ENCODE data around the gene RNF115. TPM values are rescaled to one million over a fixed set of nuclear protein-coding genes. Genes with fewer than 3 reads are reported as not detected.
"Not testable (repeated sequence)": the region's sequence is repeated elsewhere in the genome, so short reads cannot be mapped to it uniquely, and the experiment has no call there.

The RNF115 gene
- total RNA-seq, 2 experiments from 2014 or later = 14.6 to 18.0 TPM

DNA sequence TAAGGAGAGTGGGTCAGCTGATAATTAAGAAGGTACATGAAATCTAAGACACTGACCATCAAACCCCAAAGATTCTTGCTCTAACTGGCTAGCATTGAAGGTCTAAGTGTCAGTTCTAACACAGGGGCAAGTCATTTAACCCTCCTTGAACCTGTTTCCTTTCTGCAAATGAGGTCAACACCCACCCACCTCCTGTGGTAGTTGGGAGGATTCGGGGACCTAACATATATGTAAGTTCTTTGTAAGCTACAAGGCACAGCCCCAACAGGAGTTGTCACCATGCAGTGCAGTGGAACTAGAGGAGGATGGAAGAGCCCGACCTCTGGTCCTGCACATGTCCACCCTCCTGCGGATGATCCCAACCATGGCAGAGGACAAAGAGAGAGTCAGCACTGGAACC is 23.9 kb upstream of the RNF115 start:
- H3K4me1 Mint-ChIP-seq = peaks cover 9% of the 10 kb centered on the region
- CTCF ChIA-PET = interaction anchor here (0.7 to 9.9 kb wide), 10 partner anchors 9 to 165 kb away, joined by 3 to 229 read pairs (median 66); partner anchors contain the start of genes ITGA10, PEX11B, PIAS3 and POLR3C
- no peak overlapping the region for H3K27ac Mint-ChIP-seq
- no peaks in the 10 kb centered on the region for H3K27me3 Mint-ChIP-seq
- no peak for DNase-seq
- peaks cover 6% of the 10 kb centered on the region for H3K36me3 Mint-ChIP-seq
- no peaks in the 10 kb centered on the region for H3K9me3 Mint-ChIP-seq (ENCODE audit: low read depth)
- no peak overlapping the region for H3K4me3 Mint-ChIP-seq
- no peak for ATAC-seq

DNA sequence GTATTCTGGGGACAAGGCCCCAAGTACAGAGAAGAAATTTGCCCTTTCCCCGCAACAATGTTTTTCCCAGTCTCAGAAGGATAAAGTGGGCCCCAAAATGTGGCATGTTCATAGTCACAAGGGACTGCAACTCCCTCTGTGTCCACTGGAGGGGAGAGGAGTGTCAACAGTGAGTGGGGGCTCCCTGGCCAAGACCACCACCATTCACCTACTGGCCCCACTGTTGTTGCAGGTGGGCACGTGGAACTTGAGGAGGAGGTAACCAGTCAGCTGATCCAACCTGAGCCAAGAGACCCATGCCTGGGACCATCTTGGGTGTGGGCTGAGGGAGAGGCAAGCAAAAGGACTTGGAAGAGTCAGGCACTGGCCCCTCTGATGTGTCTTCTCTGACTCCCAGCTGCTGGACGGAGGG is 22.3 kb upstream of the RNF115 start:
- no peak overlapping the region for H3K4me3 Mint-ChIP-seq

DNA sequence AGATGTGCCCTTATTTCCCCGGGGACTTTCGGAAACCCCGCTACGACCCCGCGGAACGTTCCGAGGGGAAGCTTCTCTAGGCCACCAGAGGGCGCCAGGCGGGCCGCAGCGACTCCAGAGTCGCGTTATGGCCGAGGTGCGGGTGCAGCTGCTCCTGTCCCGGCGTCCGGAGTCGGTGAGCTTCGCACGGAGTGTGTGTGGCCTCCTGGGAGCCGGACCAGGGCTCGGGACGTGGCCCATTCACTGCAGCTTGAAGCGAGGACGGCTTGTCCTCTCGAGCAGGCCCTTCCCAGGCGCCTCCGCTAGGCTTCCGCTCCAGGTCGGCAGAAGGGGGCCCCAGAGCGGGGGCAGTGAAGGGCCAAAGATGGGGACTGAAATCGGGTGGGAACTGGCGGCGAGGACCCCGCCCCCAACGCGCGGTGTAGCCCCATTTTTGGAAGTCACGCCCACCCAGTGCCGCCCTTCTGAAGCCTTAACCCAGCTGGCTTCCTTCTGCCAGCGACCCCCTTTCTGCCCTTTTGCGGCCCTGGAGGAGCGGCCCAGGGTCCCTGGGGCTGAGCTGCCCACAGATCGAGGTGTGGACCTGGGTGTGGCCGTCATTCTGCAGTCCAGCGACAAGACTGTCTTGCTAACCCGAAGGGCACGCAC is 21.7 kb upstream of the RNF115 start, which contains the start of gene NUDT17:
TSS of gene NUDT17 (plus strand) at position 117 of the 648 bp plus-strand sequence. CDS start at position 128, 11 bp downstream.
- no peaks in the 10 kb centered on the region for H3K27me3 Mint-ChIP-seq
- H3K4me1 Mint-ChIP-seq = peaks cover 9% of the 10 kb centered on the region
- H3K36me3 Mint-ChIP-seq = peaks cover 18% of the 10 kb centered on the region
- peak; percentile 84 for DNase-seq
- CTCF ChIA-PET = interaction anchor here (0.7 to 9.9 kb wide), 43 partner anchors 11 to 194 kb away, joined by 3 to 229 read pairs (median 5); partner anchors contain the start of genes ANKRD34A, ANKRD35, ITGA10 and PEX11B
- ATAC-seq = peak; percentile 87
- no peak within 1 kb of the TSS for H3K4me3 Mint-ChIP-seq
- H3K27ac Mint-ChIP-seq = no peak within 1 kb of the TSS
- no peaks in the 10 kb centered on the region for H3K9me3 Mint-ChIP-seq (ENCODE audit: low read depth)

More for the DNA sequence above, 22.3 kb upstream of the RNF115 start:
- ATAC-seq (peak; percentile 57), DNase-seq (peak; percentile 60)
- Mint-ChIP-seq H3K9me3 (ENCODE audit: low read depth) (no peaks in the 10 kb centered on the region), H3K36me3 (peaks cover 16% of the 10 kb centered on the region), H3K27ac (no peak overlapping the region), H3K4me1 (peaks cover 9% of the 10 kb centered on the region), H3K27me3 (no peaks in the 10 kb centered on the region)
- CTCF ChIA-PET = interaction anchor here (1.0 to 9.9 kb wide), 29 partner anchors 11 to 187 kb away, joined by 3 to 229 read pairs (median 7); partner anchors contain the start of genes ANKRD34A, ANKRD35, ITGA10 and PEX11B

DNA sequence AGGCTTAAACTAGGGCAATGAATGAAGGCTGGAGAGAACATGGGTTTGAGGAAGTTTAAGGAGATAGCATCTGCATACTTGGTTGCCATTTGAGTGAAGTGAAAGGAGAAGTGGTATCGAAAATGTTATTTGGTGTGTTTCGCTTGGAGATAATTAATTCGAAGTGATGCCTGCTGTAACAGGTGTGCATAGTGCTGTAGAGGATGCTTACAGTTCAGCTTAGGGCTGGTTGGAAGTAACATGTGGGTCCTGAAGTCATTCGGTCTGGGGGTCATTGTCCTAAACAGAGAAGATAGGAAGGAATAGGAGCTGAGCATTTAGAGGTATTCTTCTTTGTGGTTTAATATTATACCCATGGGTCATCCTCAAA is 21.2 kb upstream of the RNF115 start:
- no peak for DNase-seq
- no peak overlapping the region for H3K4me3 Mint-ChIP-seq
- no peak overlapping the region for H3K27ac Mint-ChIP-seq
- no peaks in the 10 kb centered on the region for H3K27me3 Mint-ChIP-seq
- peak; percentile 61 for ATAC-seq
- H3K9me3 Mint-ChIP-seq (ENCODE audit: low read depth) = no peaks in the 10 kb centered on the region
- CTCF ChIA-PET = interaction anchor here (0.6 to 9.9 kb wide), 43 partner anchors 10 to 194 kb away, joined by 3 to 229 read pairs (median 5); partner anchors contain the start of genes ANKRD34A, ANKRD35, ITGA10 and PEX11B
- peaks cover 9% of the 10 kb centered on the region for H3K4me1 Mint-ChIP-seq
- peaks cover 20% of the 10 kb centered on the region for H3K36me3 Mint-ChIP-seq

DNA sequence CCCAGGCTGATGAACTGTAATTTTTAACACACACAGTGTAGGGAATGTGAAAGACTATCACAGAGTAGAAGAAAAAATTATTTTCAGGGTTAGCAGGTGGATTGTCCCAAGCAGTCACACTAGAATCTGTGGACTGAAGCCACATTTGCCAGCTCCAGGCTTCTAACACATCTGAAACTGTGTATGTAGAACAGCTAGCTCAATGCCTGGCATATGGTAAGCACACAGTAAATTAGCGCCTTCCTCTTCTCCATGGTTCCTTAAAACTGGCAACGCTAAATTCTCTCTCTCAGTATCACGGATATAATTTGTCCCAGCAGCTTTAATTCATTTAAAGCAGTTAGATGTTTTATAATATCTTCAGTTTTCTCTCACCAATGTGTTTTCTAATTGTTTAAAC is 19.1 kb upstream of the RNF115 start:
- Mint-ChIP-seq H3K36me3 (peaks cover 29% of the 10 kb centered on the region), H3K27me3 (no peaks in the 10 kb centered on the region), H3K4me3 (no peak overlapping the region), H3K27ac (no peak overlapping the region), H3K9me3 (ENCODE audit: low read depth) (no peaks in the 10 kb centered on the region), H3K4me1 (peaks cover 9% of the 10 kb centered on the region)
- no peak for DNase-seq
- CTCF ChIA-PET = interaction anchor here (2.8 to 9.9 kb wide), 6 partner anchors 17 to 191 kb away, joined by 18 to 229 read pairs (median 126); partner anchors contain the start of genes ITGA10, PEX11B, PIAS3 and POLR3C
- no peak for ATAC-seq

DNA sequence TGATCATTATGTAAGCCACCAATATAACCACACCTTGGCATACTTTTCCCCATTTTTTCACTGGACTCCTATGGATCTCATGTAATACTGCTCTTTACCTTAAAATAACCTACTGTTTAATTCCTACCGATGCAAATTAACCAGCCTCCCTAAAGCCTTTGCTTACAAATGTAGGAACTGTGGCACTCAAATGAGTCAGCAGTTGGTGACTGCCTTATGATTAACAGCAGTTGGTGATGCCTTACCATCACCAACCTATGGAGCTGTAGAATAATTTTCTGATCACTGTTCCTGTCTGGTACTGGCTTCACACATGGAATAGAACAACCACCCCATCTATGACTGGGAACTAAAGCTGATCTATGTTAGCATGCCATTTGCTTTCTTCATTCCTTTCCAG is 13.8 kb upstream of the RNF115 start:
- DNase-seq (no peak), ATAC-seq (no peak)
- no peaks in the 10 kb centered on the region for H3K27me3 Mint-ChIP-seq
- CTCF ChIA-PET = interaction anchor here (0.9 to 6.6 kb wide), 3 partner anchors 8 to 13 kb away, joined by 3 to 61 read pairs (median 3); partner anchors contain the start of gene NUDT17
- no peak overlapping the region for H3K27ac Mint-ChIP-seq
- no peaks in the 10 kb centered on the region for H3K4me1 Mint-ChIP-seq
- H3K4me3 Mint-ChIP-seq = no peak overlapping the region
- H3K9me3 Mint-ChIP-seq (ENCODE audit: low read depth) = no peaks in the 10 kb centered on the region
- peaks cover 59% of the 10 kb centered on the region for H3K36me3 Mint-ChIP-seq

DNA sequence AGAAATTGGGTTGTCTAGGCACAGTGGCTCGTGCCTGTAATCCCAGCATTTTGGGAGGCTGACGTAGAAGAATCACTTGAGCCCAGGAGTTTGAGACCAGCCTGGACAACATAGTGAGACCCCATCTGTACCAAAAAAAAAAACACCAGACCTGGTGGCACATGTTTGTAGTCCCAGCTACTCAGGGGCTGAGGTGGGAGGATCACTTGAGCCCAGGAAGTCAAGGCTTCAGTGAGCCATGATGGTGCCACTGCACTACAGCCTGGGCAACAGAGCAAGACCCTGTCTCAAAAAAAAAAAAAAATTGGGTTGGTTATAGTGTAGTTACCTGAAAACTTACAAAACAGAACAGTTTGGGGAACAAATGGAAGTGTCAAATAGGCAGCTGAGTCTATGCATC is 6.9 kb upstream of the RNF115 start:
- CTCF ChIA-PET = interaction anchor here (0.7 to 2.0 kb wide), 3 partner anchors 15 to 57 kb away, joined by 3 to 8 read pairs (median 4); partner anchors contain the start of gene NUDT17

DNA sequence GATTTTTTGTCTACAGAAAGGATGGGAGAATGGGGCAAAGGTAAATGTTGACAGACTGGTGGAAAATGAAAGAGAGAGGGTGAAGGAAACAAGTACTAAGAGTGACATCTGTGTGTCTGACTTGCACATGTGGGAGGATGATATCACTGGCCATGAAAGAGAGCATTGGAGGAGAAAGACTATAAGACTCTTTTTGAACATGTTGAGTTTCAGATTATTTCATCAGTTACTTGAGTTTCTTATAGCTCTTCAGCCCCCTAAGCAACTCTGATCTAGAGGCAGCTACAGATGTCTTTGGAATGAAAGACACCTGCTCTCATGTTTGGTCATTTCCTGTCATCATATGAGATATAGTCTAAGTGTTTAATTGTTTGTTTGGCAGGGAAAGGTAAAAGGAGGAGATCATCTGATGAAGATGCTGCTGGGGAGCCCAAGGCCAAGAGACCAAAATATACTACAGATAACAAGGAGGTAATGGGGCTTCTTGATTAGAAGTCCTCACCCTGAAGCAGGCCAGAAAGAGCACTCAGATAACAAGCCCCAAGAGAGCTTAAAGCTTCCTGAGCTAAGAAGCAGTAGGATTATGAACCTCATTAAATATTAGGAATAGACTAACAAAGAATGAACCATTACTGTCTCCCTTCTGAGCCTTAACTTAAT is 4.6 kb upstream of the RNF115 start:
- Mint-ChIP-seq H3K36me3 (peaks cover 59% of the 10 kb centered on the region), H3K4me1 (peaks cover 32% of the 10 kb centered on the region), H3K4me3 (no peak overlapping the region), H3K9me3 (ENCODE audit: low read depth) (no peaks in the 10 kb centered on the region), H3K27me3 (no peaks in the 10 kb centered on the region), H3K27ac (peak overlapping the region; percentile 22)
- DNase-seq (no peak), ATAC-seq (no peak)
- CTCF ChIA-PET = interaction anchor here (6.3 kb wide), 1 partner anchor 17 kb away, joined by 83 read pairs; the partner anchor contains the start of gene NUDT17

More for the DNA sequence above, 6.9 kb upstream of the RNF115 start:
- not testable (repeated sequence) for H3K27me3 Mint-ChIP-seq; H3K9me3 Mint-ChIP-seq (ENCODE audit: low read depth); ATAC-seq; H3K4me3 Mint-ChIP-seq; DNase-seq; H3K27ac Mint-ChIP-seq
- Mint-ChIP-seq H3K36me3 (peaks cover 64% of the 10 kb centered on the region), H3K4me1 (peaks cover 23% of the 10 kb centered on the region)

DNA sequence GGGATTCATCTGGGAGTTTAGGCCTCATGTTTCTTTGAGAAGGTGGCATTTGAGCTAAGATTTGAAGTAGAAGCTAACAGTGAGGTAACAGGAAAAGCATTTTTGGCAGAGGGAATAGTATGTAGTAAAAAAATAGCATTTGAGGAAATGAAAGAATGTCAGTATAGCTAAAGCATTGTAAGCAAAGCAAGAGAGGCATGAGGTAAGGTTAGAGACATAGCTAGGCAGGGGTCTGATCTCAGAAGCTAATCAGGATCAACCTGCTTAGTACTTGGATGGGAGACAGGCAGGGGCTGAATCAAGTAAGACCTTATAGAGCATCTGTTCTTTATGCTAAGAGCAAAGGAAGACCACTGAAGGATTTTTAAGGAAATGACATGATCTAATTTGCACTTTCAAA is 4.1 kb upstream of the RNF115 start:
- CTCF ChIA-PET = interaction anchor here (6.3 kb wide), 1 partner anchor 17 kb away, joined by 83 read pairs; the partner anchor contains the start of gene NUDT17
- no peak overlapping the region for H3K4me3 Mint-ChIP-seq
- ATAC-seq (no peak), DNase-seq (no peak)
- H3K27ac Mint-ChIP-seq = peak overlapping the region; percentile 22
- peaks cover 32% of the 10 kb centered on the region for H3K4me1 Mint-ChIP-seq
- H3K9me3 Mint-ChIP-seq (ENCODE audit: low read depth) = no peaks in the 10 kb centered on the region
- peaks cover 54% of the 10 kb centered on the region for H3K36me3 Mint-ChIP-seq
- peaks cover 2% of the 10 kb centered on the region for H3K27me3 Mint-ChIP-seq

DNA sequence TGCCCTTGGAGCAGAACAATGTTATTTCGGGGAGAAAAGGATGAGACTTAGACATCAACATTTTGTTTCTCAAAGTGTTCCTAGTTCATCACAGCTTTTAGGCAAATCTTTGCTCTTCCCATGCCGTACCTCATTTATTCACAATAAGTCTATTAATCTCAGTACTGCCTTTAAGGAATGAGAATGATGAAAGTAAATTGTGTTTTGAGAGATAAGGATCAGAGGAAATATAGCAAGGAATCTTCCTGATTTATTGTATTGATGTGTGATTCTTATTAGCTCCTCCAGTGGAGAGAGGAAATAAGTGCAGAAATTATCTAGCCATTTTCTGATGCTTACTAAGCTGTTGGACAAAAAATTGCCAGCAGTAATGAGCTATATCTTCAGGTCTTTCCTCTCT is 2.1 kb upstream of the RNF115 start:
- Mint-ChIP-seq H3K4me3 (peak overlapping the region; percentile 97), H3K36me3 (peaks cover 45% of the 10 kb centered on the region), H3K27me3 (peaks cover 2% of the 10 kb centered on the region), H3K9me3 (ENCODE audit: low read depth) (no peaks in the 10 kb centered on the region), H3K27ac (peak overlapping the region; percentile 65), H3K4me1 (peaks cover 34% of the 10 kb centered on the region)
- ATAC-seq (no peak), DNase-seq (no peak)
- CTCF ChIA-PET = interaction anchor here (0.8 to 6.3 kb wide), 7 partner anchors 9 to 181 kb away, joined by 3 to 83 read pairs (median 4); partner anchors contain the start of genes NUDT17 and RBM8A

DNA sequence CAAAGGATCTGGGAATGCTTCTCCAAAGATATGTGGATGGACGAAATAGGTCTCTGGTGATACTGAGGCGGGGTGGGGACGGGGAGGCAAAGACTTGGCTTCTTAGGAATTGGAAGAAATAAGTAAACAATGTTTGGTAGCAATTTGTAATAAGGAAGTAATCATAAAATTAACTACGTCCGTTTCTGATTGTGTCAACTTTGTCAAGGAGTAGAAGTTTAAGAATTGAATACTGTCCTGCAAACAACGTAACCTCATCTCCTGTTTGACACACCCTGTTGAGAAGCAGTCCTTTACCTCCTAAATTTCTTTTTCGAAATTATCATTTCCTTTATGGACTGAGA is 576 bp upstream of the RNF115 start:
- DNase-seq = no peak
- Mint-ChIP-seq H3K27me3 (peaks cover 2% of the 10 kb centered on the region), H3K4me3 (peak overlapping the region; percentile 97), H3K36me3 (peaks cover 32% of the 10 kb centered on the region), H3K9me3 (ENCODE audit: low read depth) (no peaks in the 10 kb centered on the region), H3K27ac (peak overlapping the region; percentile 91), H3K4me1 (peaks cover 34% of the 10 kb centered on the region)
- CTCF ChIA-PET = interaction anchor here (0.7 to 6.3 kb wide), 4 partner anchors 14 to 85 kb away, joined by 3 to 83 read pairs (median 4); partner anchors contain the start of genes ITGA10 and NUDT17
- ATAC-seq = no peak

DNA sequence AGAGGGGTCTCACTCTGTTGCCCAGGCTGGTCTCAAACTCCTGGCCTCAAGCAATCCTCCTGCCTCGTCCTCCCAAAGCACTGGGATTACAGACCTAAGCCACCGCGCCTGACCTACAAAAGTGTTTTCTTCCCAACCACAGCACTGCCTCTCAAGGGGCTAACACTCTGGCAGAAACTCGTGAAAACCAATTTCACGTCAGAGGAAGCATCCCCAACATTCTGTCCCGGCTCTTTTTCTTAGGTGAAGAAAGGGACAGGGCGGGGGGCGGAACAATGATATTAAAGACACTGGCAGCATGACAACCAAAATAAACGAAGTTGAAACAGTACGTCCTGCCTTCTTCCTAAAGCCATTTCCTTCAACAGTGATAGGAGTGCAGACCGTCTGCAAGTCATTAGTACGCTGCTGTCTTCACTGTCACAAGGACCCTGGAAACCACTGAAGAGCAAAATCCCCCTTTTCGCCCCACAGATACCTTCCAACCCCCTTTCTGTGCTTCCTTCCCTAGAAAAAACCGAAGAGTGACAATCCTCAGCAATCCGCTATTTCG is 1.0 kb downstream of the RNF115 start:
- not testable (repeated sequence) for H3K9me3 Mint-ChIP-seq (ENCODE audit: low read depth); ATAC-seq

DNA sequence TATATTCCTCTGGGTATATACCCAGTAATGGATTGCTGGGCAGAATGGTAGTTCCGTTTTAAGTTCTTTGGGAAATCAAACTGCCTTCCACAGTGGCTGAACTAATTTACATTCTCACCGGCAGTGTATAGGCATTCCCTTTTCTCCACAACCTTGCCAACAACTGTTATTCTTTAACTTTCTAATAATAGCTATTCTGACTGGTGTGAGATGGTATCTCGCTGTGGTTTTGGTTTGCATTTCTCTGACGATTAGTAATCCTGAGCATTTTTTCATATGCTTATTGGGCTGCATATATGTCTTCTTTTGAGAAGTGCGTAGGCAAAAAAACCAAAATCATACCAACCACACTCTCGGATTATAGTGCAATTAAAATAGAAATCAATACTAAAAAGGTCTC is 5.8 kb downstream of the RNF115 start:
- DNase-seq; H3K4me3 Mint-ChIP-seq; H3K4me1 Mint-ChIP-seq; H3K27ac Mint-ChIP-seq; H3K9me3 Mint-ChIP-seq (ENCODE audit: low read depth); H3K36me3 Mint-ChIP-seq; CTCF ChIA-PET; H3K27me3 Mint-ChIP-seq: not testable (repeated sequence)
- ATAC-seq = peak; percentile 65

More for the DNA sequence above, 1.0 kb downstream of the RNF115 start:
- H3K4me3 Mint-ChIP-seq, H3K27ac Mint-ChIP-seq, H3K27me3 Mint-ChIP-seq, DNase-seq: not testable (repeated sequence)
- CTCF ChIA-PET = interaction anchor here (6.3 kb wide), 1 partner anchor 22 kb away, joined by 83 read pairs; the partner anchor contains the start of gene NUDT17
- peaks cover 31% of the 10 kb centered on the region for H3K4me1 Mint-ChIP-seq
- H3K36me3 Mint-ChIP-seq = peaks cover 22% of the 10 kb centered on the region
